IgD-negative memory B cell (primary cell): ENCODE measurements around the gene NAA11. TPM values are rescaled to one million over a fixed set of nuclear protein-coding genes. Genes with fewer than 3 reads are reported as not detected.

ENCODE experiments used
- H3K27ac Mint-ChIP-seq, 3 donors: one replicate each; pipeline ENCODE4 v1.8.0; 2020 to 2022; ENCODE audit warnings: mild to moderate bottlenecking in 3 of 3, mixed read lengths in 3 of 3, moderate library complexity in 1 of 3
- H3K27me3 Mint-ChIP-seq: one replicate; pipeline ENCODE4 v1.8.0; 2021; ENCODE audit warnings: mixed read lengths
- H3K36me3 Mint-ChIP-seq: one replicate; pipeline ENCODE4 v1.8.0; 2020; ENCODE audit warnings: mild to moderate bottlenecking, mixed read lengths
- H3K4me1 Mint-ChIP-seq, 3 donors: one replicate each; pipeline ENCODE4 v1.8.0; 2020 to 2022; ENCODE audit warnings: mixed read lengths in 3 of 3, mild to moderate bottlenecking in 1 of 3
- H3K4me3 Mint-ChIP-seq, 4 donors: one replicate each; pipeline ENCODE4 v1.8.0; 2020 to 2022; ENCODE audit warnings: mild to moderate bottlenecking in 4 of 4, mixed read lengths in 4 of 4, moderate library complexity in 3 of 4
- H3K9me3 Mint-ChIP-seq, 3 donors: one replicate each; pipeline ENCODE4 v1.8.0; 2020 to 2021; ENCODE audit warnings: mixed read lengths in 3 of 3, mild to moderate bottlenecking in 1 of 3
- polyA plus RNA-seq: library from polyadenylated mRNA; unstranded; fragments of 300-500 nt; fragmentation: Illumina TruSeq; gene quantifications from one replicate; pipeline ENCODE4 v1.2.3, GENCODE V29; 2021

Gene NAA11
- polyA plus RNA-seq, 1 donor from 2014 or later = not detected

DNA sequence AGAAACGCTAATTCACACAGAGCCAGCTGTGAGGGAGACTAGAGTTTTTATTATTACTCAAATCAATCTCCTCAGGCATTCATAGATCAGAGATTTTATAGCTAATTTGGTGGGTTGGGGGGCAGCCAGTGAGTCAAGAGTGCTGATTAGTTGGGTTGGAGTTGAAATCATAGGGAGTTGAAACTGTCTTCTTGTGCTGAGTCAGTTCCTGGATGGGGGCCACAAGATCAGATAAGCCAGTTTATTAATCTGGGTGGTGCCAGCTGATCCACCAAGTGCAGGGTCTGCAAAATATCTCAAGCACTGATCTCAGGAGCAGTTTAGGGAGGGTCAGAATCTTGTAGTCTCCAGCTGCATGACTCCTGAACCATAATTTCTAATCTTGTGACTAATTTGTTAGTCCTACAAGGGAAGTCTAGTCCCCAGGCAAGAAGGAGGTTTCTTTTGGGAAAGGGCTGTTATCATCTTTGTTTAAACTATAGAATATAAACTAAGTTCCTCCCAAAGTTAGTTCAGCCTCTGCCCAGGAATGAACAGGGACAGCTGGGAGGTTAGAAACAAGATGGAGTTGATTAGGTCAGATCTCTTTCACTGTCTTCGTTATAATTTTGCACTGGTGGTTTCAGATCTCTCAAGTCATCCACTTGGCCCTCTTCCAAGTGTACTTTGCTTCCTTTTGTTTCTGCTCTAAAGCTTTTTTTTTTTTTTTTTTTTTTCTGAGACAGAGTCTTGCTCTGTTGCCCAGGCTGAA is 5.4 kb upstream of the NAA11 start:
- H3K9me3 Mint-ChIP-seq = no peaks in the 10 kb centered on the region
- no peak overlapping the region for H3K4me3 Mint-ChIP-seq
- no peaks in the 10 kb centered on the region for H3K36me3 Mint-ChIP-seq
- no peaks in the 10 kb centered on the region for H3K27me3 Mint-ChIP-seq
- no peak overlapping the region for H3K27ac Mint-ChIP-seq
- H3K4me1 Mint-ChIP-seq = no peaks in the 10 kb centered on the region

GRCh38 chr4:79330720-79331119 is 4.9 kb upstream of the NAA11 start:
- Mint-ChIP-seq H3K27me3 (no peaks in the 10 kb centered on the region), H3K4me3 (no peak overlapping the region)

DNA sequence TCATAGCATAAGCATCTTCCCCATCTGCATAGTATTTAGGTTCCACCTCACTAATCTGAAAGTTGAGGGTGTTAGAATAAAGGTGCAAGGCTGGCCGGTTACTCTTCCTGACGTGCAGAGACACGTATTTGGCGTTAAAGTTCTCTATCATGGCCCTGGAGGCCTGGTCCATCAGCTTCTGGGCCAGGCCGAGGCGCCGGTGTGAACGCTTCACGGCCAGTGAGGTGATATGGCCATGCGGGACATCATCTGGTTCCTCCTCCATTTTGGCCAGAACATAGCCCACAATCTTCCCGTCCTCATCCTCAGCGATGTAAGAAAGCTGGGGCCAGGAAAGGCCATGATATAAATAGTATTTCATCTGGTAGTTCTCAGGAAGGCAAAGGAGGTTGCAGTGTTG is 425 bp downstream of the NAA11 start:
- H3K27ac Mint-ChIP-seq = peak overlapping the region in 1 of 3 donors; percentile 40
- no peaks in the 10 kb centered on the region for H3K27me3 Mint-ChIP-seq
- no peak overlapping the region for H3K4me3 Mint-ChIP-seq
- H3K4me1 Mint-ChIP-seq = no peaks in the 10 kb centered on the region
- no peaks in the 10 kb centered on the region for H3K36me3 Mint-ChIP-seq
- no peaks in the 10 kb centered on the region for H3K9me3 Mint-ChIP-seq

More at GRCh38 chr4:79330720-79331119, 4.9 kb upstream of the NAA11 start:
- Mint-ChIP-seq H3K36me3 (no peaks in the 10 kb centered on the region), H3K9me3 (no peaks in the 10 kb centered on the region), H3K4me1 (no peaks in the 10 kb centered on the region), H3K27ac (no peak overlapping the region)

GRCh38 chr4:79319975-79320374 is 5.9 kb downstream of the NAA11 start:
- Mint-ChIP-seq H3K27ac (no peak overlapping the region), H3K36me3 (no peaks in the 10 kb centered on the region), H3K4me3 (no peak overlapping the region), H3K27me3 (no peaks in the 10 kb centered on the region), H3K4me1 (no peaks in the 10 kb centered on the region), H3K9me3 (no peaks in the 10 kb centered on the region)

GRCh38 chr4:79317711-79318110 is 8.2 kb downstream of the NAA11 start:
- H3K9me3 Mint-ChIP-seq = no peaks in the 10 kb centered on the region
- no peaks in the 10 kb centered on the region for H3K27me3 Mint-ChIP-seq
- no peaks in the 10 kb centered on the region for H3K4me1 Mint-ChIP-seq
- H3K36me3 Mint-ChIP-seq = no peaks in the 10 kb centered on the region
- H3K27ac Mint-ChIP-seq = no peak overlapping the region
- H3K4me3 Mint-ChIP-seq = no peak overlapping the region

- Mint-ChIP-seq H3K4me3 (no peak overlapping the region), H3K27me3 (no peaks in the 10 kb centered on the region), H3K4me1 (no peaks in the 10 kb centered on the region), H3K9me3 (no peaks in the 10 kb centered on the region), H3K36me3 (no peaks in the 10 kb centered on the region), H3K27ac (no peak overlapping the region)
Observed at GRCh38 chr4:79315891-79316290, 10.0 kb downstream of the NAA11 start.

- Mint-ChIP-seq H3K27me3 (peaks cover 2% of the 10 kb centered on the region), H3K9me3 (no peaks in the 10 kb centered on the region), H3K27ac (no peak overlapping the region), H3K4me1 (no peaks in the 10 kb centered on the region), H3K36me3 (no peaks in the 10 kb centered on the region), H3K4me3 (no peak overlapping the region)
Observed at GRCh38 chr4:79311279-79311678, 14.6 kb downstream of the NAA11 start.

DNA sequence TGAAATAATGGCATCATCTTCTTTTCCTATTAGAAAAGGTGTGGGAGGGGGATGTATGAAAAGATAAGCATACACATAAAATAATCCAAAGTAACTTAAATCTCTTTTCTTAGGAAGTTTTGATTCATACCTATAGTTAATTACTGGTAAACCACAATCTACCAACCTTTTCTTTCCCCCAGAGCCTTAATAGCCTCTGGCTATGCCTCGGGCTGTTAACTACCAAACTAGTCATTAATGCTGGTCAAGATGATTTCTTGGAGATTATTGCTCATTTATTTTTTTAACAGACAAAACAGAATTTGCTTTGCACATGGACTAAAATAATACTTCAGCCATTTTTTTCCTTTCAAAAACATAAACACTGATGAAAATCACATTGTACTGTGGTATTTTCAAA is 16.9 kb downstream of the NAA11 start:
- Mint-ChIP-seq H3K9me3 (no peaks in the 10 kb centered on the region), H3K4me1 (no peaks in the 10 kb centered on the region), H3K4me3 (no peak overlapping the region), H3K27ac (no peak overlapping the region), H3K36me3 (no peaks in the 10 kb centered on the region), H3K27me3 (peaks cover 2% of the 10 kb centered on the region)

- peaks cover 2% of the 10 kb centered on the region for H3K27me3 Mint-ChIP-seq
- H3K36me3 Mint-ChIP-seq = no peaks in the 10 kb centered on the region
- no peaks in the 10 kb centered on the region for H3K4me1 Mint-ChIP-seq
- no peak overlapping the region for H3K4me3 Mint-ChIP-seq
- no peaks in the 10 kb centered on the region for H3K9me3 Mint-ChIP-seq
- H3K27ac Mint-ChIP-seq = no peak overlapping the region
Observed at GRCh38 chr4:79308137-79308536, 17.7 kb downstream of the NAA11 start.

DNA sequence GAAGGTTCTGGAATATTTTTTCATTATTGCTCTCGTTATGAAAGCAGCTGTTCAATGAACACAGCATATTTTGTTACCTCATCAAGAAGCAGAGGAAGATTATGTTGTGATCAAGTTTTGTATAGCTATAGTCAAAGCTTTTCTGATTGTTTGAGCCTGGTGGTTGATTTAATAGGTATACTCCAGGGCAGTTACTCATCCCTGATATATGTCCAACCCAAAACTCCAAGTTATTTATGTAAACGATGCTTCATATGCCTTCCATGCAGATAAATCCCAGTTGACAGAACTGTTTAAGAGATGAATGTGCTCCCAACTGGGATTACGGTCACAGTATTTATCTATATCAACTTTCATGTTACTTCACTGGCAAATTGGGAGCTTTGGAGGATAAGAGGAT is 19.1 kb downstream of the NAA11 start:
- Mint-ChIP-seq H3K9me3 (no peaks in the 10 kb centered on the region), H3K27ac (no peak overlapping the region), H3K27me3 (peaks cover 2% of the 10 kb centered on the region), H3K36me3 (no peaks in the 10 kb centered on the region), H3K4me3 (no peak overlapping the region), H3K4me1 (no peaks in the 10 kb centered on the region)

- Mint-ChIP-seq H3K4me1 (no peaks in the 10 kb centered on the region), H3K4me3 (no peak overlapping the region), H3K27me3 (peaks cover 5% of the 10 kb centered on the region), H3K36me3 (no peaks in the 10 kb centered on the region), H3K27ac (no peak overlapping the region), H3K9me3 (no peaks in the 10 kb centered on the region)
Observed at GRCh38 chr4:79300280-79300679, 25.6 kb downstream of the NAA11 start.

GRCh38 chr4:79298484-79298883 is 27.4 kb downstream of the NAA11 start:
- Mint-ChIP-seq H3K4me1 (no peaks in the 10 kb centered on the region), H3K27me3 (peaks cover 5% of the 10 kb centered on the region), H3K9me3 (no peaks in the 10 kb centered on the region)

DNA sequence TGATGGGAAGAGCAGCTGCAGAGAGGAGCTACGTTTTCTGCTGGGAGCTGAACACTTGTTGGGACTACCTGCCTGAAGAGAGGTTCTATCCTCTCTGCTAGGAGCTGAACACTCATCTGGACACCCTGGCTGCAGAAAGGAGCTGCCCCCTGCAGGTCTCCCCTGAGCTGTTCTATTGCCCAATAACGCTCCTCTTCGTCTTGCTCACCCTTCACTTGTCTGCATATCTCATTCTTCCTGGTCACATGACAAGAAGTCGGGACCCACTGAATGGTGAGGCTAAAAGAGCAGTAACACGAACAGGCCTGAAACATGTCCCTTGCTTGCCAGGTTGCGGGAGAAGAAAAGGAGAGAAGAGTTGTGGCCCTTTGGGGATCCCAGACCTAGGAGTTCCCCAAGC is 27.8 kb downstream of the NAA11 start:
- peaks cover 2% of the 10 kb centered on the region for H3K36me3 Mint-ChIP-seq
- H3K4me3 Mint-ChIP-seq = no peak overlapping the region
- H3K9me3 Mint-ChIP-seq = no peaks in the 10 kb centered on the region
- no peak overlapping the region for H3K27ac Mint-ChIP-seq
- H3K27me3 Mint-ChIP-seq = peaks cover 5% of the 10 kb centered on the region
- no peaks in the 10 kb centered on the region for H3K4me1 Mint-ChIP-seq

More at GRCh38 chr4:79298484-79298883, 27.4 kb downstream of the NAA11 start:
- Mint-ChIP-seq H3K36me3 (peaks cover 2% of the 10 kb centered on the region), H3K4me3 (no peak overlapping the region), H3K27ac (no peak overlapping the region)

DNA sequence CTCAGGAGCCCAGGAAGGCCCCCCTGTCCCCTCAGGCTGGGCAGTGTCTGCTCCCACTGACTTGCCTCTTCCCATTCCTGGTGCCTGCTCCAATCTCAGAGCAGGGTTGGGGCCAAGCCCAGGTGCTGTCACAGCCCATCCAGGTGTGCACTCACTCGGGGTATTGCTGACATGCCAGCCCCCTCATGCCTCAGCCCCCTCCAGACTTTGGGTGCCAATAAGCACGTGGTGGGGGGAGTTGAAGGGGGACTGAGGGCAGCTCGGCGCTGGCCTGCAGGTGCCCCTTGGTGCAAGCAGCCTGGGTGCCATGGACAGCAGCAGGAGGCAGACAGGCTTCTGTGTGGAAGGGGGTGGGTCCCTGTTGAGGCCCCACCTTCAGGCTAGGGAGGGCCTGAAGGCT is 28.4 kb downstream of the NAA11 start:
- Mint-ChIP-seq H3K9me3 (no peaks in the 10 kb centered on the region), H3K27ac (no peak overlapping the region), H3K4me1 (no peaks in the 10 kb centered on the region), H3K4me3 (no peak overlapping the region), H3K36me3 (peaks cover 2% of the 10 kb centered on the region), H3K27me3 (peaks cover 5% of the 10 kb centered on the region)

DNA sequence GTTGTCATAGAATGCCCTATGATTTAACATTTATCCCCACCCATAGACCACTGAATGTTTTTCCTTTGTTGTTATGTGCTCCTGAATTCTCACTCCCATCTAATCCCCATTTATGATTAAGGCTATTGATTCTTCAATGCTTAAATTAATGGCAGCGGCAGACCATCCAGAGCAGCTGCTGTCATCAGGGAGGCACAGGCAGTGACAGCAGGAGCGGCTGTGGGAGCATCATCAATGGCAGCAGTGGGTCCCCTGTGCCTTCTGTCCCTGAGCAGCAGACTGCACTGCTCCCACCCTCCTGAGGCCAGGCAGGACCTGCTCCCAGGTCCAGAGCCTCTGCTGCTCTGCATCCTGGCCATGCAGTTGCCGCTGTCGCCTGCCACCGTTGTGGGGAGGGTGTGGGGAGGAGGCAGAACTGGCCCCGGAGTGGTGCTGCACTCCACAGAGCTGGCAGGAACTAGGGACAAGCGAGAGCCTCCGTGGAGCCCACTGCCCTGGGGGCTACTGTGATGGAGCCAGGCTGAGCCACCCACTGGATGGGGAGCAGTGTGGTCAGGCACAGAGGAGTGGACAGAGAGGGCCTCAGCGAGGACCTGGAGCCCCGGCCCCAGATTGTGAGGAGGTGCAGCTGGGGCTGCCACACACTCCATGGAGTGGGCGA is 29.0 kb downstream of the NAA11 start:
- Mint-ChIP-seq H3K4me1 (peaks cover 0 to 1% (median 0%) of the 10 kb centered on the region in 3 donors), H3K4me3 (no peak overlapping the region), H3K27ac (no peak overlapping the region), H3K36me3 (peaks cover 2% of the 10 kb centered on the region), H3K9me3 (no peaks in the 10 kb centered on the region), H3K27me3 (peaks cover 5% of the 10 kb centered on the region)

DNA sequence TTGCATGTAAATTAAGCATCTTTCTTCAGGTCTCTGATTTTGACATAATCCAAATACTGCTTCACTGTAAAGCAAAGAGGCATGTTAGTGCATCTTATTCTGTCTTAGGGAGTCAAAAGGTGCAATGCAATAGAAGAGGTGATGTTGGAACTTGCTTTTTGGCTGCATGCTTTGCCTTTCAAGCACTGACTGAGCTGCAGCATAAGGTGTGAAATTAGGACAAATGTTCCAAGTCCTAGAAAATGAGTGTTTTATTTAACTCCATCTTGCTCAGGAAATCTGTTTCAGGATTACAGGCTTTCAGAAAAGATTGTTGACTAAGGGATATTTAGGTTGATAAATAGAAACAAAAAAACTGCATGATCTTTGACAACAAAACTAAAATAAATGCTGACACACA is 30.8 kb downstream of the NAA11 start:
- Mint-ChIP-seq H3K36me3 (peaks cover 4% of the 10 kb centered on the region), H3K4me3 (no peak overlapping the region), H3K9me3 (no peaks in the 10 kb centered on the region), H3K27ac (no peak overlapping the region), H3K27me3 (peaks cover 5% of the 10 kb centered on the region), H3K4me1 (peaks cover 0 to 1% (median 0%) of the 10 kb centered on the region in 3 donors)
